GM18519 (cell line): ENCODE results near the gene TGFBI.

ENCODE experiments used
- ATAC-seq: cut with Tn5 transposase; IDR thresholded peaks from one replicate; pipeline ENCODE4 v1.9.1; 2021; ENCODE audit warnings: mild to moderate bottlenecking, moderate library complexity; ENCODE audit not compliant: unreplicated experiment, low FRiP score

TGFBI gene

DNA sequence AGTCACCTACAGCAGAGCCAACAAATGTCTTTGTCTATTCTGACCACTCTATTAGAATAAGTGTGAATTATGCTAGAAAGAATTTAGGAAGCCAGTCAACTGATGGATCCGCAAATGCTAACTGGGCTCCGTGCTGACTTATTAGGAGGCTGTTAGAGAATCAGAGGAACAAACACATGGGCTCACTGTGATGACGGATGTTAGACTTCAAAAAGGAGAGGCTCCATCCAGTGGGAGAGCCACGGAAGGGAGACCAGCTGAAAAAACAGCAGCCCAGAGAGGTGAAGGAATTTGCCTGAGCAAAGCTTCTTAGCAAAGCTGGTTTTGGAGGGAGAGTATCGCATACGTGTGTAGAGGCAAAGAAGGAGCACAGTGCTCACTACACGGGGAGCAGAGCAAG lies 5.8 kb upstream of the TGFBI start:
- no peak for ATAC-seq

DNA sequence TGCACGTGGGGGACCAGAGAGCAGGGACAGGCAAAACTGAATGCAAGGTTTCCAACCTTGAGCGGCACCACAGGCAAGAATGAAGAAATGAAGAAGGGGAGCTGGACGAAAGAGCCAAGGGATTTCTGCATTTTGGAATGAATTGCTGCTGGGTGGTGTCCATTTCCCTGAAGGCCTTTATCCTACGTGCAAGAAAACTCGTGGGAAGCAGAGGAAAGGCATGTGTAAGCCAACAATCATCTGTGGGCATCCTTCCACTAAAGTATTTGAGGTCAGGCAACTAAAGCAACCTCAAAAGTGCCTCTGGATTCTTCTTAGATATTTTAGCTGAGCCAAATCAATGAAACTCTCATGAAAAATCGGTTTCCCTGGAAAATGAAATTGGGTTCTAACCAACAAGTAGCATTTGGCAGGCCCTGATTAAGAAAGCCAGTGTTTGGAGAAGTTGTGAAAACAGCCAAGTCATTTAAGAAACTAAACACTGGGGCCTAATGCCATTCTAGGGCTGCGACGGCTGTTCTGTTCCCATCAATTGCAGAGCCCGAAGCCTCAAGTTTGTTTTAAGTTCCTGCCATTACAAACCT lies 4.7 kb upstream of the TGFBI start:
- no peak for ATAC-seq

DNA sequence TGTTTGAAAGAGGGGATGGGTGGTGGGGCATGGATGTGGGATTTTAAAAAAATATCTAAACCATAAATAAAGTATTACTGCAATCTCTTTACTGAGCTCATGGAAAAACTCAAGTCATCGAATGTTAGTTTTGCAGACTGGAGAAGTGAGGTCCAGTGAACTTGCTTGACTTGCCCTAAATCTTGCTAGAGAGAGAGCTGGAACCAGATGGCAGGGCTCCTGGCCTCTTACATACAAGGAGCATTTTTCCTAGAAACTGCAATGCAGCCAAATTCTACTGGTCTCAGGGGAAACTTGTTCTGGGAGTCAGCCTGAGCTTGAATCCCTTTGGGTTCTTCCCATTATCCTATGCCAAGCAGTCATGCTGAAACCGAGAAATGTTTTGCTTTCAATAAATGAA lies 2.9 kb upstream of the TGFBI start:
- no peak for ATAC-seq

DNA sequence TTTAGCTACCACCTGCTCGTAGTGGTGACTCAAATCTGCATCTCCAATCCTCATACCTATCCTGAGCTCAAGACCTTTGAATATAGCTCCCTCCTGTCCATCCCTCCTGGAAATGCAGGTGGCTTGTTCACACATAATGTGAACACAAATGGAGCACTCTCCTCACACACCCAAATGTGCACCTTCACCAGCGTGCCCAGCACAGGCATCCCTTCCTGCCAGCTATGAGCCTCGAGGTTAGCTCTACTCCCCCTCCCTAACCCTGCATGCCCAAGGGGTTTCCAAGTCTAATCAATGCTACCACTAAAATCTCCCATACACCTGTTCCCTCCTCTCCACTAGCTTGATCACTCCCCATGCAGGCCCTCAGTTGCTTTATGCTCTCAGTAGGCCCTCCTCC lies 2.2 kb upstream of the TGFBI start:
- ATAC-seq: no peak

DNA sequence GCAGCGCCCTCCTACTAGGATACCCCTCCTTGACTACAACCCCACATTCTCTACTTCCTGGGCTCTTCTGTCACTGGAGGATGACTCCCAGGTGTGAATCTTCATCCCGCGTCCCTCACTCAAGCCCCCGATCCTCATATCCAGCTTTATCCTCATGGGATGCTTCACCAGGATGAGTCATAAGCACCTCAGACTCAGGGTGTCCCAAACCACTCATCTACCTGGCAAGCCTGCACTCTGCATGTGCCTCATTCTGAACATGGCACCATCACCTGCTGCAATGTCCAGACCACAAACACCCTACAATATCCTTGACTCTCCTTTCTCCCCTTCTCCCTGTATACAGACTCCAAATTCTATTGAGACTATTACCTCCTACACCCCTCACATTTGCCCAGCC lies 1.5 kb upstream of the TGFBI start:
- no peak for ATAC-seq

DNA sequence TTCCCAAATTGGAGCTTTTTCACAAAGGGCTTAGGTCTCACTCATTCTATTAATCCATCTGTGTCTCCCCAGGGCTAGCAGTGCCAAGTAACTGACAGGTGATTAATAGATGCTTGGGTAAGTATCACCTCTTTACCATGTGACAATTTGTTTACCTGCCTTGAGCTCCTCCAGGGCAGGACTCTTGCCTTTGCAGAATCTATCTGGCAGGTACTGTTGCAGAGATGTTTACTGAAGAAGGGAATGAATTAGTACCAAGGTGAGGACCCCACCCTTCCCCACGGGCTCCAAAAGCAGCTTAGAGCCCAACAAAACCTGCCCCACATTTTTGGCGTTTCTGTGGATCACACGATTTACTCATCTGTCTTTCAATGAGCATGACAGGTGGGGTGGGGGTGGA lies 698 bp upstream of the TGFBI start:
- ATAC-seq: no peak

DNA sequence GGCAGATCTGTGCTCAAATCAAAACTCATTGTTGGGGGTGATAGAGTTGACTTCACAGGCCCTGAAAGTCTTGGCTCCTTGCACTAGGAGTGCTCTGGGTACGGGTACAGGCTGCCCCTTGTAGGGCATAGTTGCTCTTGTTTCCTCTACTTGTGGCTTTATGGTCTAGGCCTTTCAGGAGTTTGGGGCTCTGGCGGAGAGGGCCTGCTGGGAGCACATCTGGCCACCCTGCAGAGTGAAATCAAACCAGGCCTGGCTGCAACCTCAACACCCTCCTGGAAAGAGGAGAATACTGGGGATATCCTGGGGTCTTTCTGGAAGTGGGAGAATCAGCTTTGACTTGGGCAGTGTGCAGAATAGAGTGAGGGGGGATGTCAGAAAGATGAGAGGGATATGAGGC lies 1.5 kb downstream of the TGFBI start:
- no peak for ATAC-seq

DNA sequence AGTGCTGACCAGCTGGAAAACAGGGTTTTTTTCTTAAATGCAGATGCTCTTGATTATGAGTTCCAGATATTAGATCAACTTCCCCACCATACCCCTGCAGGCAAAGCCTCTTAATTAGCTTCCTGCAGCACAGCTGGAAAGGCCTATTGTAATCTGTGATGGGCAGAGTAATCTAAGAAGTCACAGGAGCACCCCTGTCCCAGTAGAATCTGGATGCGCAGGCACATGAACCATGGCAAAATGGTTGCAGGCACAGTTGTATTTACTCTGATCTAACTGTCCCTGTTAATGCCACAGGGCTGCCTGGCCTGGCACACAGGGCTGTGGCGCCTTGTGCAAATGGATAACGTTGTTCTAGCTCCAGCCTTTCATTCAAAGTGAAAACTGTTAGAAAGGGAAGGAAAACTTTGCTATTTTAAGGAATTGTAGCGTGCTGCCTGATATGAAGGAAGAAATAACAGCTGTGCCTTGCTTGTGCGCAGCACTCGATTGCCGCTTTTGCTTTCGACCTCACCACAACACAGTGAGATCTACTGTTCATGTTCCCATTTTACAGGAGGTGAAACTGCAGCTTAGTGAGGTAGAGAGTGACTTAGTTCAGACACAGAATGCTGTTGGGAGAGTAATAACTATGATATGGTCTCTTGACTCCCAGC lies 2.3 kb downstream of the TGFBI start:
- no peak for ATAC-seq

DNA sequence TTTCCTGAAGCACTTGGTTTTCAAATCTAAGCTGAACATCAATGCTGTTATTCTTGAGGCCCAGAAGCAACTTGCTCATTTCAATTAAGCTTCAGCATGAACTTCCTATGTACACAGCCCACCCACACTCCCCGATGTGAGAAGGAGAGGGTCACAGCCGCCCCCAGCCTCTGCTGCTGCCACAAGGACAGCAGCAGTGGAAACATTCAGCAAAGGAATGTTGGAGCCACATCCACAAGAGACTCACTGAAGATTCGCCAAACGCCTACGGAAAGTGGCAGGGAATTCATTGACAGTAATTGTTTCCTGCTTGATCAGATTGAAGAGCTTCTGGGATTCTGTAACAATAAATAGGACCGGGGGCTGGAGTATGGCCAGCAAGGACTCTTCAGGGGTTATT lies 2.9 kb downstream of the TGFBI start:
- no peak for ATAC-seq

DNA sequence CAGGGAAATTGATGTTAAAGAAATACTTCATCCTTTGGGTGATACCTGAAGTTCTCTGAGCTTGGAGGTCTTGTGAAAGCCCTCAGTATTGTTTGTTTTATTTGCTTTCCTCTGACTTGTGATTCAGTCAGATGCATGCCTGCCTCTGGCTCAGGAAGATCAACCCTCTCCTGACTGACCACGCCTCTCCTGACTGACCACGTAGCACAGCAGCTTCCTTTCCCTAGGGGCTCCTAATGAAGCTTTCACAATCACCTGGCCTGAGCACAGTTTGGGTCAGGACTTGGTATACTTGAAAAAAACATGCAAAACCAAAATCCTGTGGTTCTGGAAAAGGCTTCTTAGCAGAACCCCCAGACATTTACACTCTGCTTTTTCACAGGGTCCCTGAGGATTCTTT lies 3.8 kb downstream of the TGFBI start:
- no peak for ATAC-seq

DNA sequence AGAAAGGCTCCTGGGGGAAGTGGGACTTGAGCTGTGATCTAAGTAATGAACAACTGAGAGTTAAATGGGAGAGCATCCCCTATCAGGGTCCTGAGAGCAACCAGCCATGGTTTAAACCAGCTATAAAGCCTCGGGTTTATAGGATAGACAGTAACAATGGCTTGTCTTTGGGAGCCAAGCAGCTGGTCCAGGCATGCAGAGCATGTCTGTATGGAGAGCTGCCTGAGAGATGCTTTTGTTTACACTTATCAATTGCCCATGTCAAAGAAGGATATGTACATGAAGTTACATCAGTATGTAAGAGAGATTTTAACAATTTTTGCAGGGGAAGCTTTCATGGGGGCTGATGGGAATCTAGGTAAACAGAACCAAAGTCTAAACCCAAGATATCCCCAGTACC lies 4.4 kb downstream of the TGFBI start:
- no peak for ATAC-seq

DNA sequence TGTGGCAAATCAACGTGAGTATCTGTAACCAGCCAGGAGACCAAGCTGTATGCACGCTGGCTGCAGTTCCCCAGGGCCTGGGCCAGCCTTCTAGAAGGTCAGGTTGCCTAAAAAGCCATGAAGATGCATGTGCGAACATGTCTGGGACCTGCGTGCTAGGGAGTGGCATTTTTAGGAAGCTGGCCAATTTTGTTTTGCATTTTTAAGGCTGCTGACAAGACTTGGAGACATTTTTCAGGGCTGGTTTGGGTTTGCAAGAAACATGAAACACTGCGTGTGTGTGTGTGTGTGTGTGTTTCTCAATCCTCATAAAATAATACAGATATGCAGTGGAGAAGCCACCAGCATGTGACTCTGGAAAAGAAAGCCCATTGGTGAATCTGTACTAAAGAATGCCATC lies 5.1 kb downstream of the TGFBI start:
- ATAC-seq: no peak

DNA sequence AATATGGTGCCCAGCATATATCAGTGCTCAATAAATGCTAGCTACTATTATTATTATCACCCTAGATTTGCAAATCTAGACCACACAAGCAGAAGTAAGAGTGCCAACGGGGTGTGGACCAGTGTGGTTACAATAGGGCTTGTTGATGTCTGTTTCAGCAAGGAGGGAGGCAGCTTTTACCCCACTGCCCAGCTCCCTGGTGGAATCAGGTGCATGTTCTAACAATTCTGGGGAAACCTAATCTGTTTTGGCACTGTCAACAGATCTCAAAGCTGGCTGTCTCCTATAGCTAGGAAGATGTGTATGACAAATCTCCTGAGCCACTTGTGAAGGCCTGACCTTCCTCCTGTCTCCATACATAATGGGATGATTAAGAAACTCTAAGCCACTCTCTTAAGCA lies 5.7 kb downstream of the TGFBI start:
- no peak for ATAC-seq

DNA sequence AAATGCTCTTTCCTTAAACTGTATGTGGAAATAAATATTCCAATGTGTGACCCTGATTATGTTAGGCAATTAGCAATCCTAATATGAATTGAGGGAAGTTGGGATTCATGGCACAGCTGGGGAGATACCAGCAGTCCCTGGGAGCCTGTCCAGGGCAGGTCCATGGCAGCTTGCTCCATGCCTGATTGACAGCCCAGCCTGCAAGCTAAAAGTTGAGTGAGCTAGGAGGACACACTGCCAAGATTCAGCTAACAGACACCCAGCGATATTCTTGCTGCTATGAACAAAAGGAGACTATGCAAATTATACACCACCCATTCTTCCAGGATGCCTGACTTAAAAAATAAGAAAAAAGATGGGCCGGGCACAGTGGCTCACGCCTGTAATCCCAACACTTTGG lies 6.2 kb downstream of the TGFBI start:
- no peak for ATAC-seq

DNA sequence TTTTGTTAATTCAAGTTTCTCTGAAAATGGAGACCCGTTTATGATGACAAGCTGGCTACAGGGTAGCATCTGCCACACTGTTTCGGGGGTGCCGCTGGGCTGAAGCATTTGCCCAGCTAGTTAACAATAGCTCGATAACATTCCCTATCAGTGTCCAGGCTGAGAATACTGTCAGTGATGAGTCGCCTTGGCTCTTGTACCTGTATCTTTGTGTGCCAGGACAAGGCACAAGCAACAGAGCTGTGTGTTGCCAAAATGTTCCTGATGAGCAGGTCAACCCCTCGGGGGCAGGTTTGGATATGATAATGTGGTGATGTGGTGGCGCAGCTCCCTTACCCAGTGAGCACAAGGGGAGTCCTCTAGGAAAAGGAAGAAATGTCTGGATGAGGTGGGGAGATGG lies 7.0 kb downstream of the TGFBI start:
- ATAC-seq: no peak

DNA sequence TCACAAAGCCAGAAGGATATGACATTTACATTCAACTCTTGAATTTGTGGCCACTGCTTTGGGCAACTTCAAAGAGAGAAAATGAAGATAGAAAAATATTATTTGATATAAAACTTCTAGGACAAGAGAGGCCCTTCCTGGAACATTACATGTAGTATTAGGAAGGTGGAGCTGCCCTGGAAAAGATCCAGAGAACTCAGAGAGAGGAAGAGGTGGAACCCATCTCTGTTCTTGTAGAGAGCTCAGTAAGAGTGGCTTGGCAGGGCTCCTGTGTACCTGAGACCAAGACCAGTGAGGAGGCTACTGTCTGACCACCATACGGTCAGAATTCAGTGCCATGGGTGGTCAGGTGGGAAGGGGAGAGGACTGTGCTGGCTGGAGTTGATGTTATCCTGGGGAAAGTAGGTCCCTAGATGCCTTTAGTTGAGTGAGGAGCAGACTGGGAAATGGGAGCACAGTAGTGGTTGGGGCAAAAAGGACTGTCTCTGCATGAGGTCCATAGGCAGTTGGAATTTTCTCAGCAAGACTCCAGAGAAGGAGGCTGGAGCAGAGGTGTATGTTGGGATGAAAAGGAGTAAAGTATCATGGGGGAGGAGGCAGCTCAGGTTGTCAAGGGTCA lies 7.6 kb downstream of the TGFBI start:
- ATAC-seq: no peak

DNA sequence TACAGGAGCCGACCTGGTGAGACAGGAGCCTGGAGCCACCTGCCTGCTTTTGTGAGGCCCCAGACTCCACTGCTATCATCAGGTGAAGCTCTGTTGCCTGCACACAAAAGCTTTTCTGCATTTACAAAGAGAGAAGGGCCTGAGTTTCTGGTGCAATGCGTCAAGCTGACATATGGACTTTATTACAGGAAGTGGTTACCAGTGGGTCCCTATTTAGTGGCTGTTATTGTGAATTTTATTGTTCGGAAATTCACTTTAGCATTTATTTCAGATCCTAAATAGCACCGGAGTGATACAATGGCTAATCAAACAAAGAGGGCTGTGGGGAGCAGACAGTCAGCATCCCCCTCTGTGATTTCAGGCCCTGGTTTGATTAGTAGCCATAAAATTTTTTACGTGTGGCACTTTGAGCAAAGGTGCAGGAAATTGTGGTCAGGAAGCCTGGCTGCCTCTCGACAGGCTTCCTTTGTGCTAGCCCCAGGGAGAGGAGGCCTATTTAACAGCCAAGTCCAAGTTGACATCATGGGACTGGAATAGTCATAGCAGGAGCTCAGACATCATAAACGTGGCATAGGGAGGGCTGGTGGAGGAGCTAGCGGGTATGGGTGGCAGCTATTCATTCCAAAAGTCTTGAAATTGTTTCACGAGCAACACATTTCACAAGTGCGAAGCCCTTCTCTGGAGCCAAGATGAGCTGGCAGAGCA lies 8.4 kb downstream of the TGFBI start:
- no peak for ATAC-seq

DNA sequence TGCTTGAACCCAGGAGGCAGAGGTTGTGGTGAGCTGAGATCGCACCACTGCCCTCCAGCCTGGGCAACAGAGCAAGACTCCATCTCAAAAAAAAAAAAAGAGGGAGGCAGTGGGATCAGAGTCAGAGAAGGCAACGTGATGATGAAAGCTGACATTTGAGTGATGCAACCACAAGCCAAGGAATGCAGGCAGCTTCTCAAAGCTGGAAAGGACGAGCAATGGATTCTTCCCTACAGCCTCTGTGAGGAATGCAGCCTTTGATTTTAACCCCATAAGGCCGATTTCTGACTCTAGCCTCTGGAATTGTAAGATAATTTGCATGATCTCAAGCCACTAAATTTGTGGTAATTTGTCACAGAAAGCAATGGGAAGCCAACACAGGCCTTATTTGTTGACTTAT lies 9.8 kb downstream of the TGFBI start:
- ATAC-seq: no peak

DNA sequence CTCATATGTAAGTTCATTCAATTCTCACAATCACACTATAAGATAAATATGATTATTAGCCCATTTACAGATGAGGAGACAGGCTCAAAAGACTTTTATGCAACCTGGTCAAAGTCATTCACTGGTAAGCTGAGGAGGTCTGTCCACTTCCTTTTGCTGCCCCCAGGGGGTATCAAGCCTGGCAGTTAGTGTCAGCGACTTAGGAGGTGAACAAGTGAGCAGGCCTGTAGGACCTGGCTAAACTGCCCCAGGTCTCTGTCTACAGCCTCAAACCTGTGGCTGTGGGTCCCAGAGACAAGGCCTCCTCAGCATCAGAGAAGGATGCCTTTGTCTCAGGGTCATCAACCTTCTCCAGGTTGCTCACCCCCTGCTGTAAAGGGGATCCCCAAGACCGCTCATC lies 10.4 kb downstream of the TGFBI start:
- ATAC-seq: no peak

DNA sequence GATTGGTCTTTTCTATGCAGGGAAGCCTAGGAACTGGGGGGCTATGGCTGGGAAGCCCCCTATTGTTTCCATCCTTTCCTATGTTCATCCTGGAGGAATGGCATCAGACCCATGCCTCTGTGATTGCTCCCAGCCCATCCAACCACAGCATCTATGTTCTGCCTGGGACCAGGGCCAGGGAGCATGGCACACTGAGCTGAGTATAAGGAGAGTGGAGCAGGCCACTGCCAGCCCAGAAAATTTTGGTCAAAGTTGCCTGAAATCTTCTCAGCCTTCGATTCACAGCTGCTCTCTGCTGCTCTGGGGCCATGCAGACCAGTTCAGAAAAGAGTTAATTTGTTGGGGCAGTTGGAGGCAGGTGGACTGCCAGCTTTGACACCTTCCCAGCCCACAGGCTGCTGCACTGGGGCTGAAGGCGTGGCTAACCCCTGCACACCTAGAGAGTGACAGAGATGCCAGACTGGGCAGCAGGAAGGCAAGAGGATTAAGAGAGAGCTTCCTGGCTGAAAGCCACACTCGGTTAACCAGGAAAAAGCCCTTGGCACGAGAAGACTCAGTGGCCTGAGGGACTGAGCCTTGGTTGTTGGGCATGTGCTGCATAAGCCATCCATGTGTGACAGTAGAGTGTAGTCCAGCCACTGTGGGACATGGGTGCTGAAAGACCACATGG lies 12.1 kb downstream of the TGFBI start:
- ATAC-seq: no peak

DNA sequence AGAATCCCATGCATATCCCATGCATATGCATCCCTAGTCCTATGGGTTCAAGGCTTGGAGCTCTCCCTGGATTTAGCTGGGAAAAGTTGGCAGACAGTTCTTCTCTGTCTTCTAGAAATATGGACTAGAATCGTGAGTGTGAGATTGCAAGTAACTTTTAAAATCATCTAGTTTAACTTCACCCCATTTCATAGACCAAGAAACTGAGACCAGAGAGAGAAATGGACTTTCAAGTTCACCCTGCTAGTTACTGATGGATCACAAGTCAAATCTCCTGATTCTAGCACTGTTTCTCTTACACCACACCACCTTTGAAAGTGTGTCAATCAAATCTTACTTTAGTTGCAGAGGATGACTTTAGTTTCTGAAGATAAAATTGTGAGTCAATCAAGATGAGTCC lies 13.4 kb downstream of the TGFBI start:
- no peak for ATAC-seq
